GM23338 (cell line): Measurements from ENCODE around the gene NQO2. TPM values are rescaled to one million over a fixed set of nuclear protein-coding genes. Genes with fewer than 3 reads are reported as not detected.

Experiments used
- ATAC-seq: fragments of 200-7000 bp; cut with Tn5 transposase; 3 replicates; pipeline ENCODE4 v1.9.1; 2020
- DNase-seq: peaks from one replicate; pipeline ENCODE4 v3.0.0-alpha.2; 2015; ENCODE audit warnings: low spot score
- H2AFZ ChIP-seq: fragments of 200-600 bp; sonication (generic); 2 replicates; pipeline ENCODE4 v1.8.0; 2016; ENCODE audit warnings: antibody characterized with exemption, mild to moderate bottlenecking, moderate library complexity
- H3F3A ChIP-seq: fragments of 200-600 bp; sonication (generic); replicated peaks from 2 replicates; pipeline ENCODE4 v1.8.0; 2017; ENCODE audit warnings: antibody characterized with exemption, mixed run types, low read depth
- H3K27ac ChIP-seq: fragments of 200-600 bp; sonication (generic); 2 replicates; pipeline ENCODE4 v1.6.1; 2016; ENCODE audit warnings: low read depth
- H3K27me3 ChIP-seq: fragments of 200-600 bp; sonication (generic); 2 replicates; pipeline ENCODE4 v1.8.0; 2016; ENCODE audit warnings: mild to moderate bottlenecking, mixed run types, moderate library complexity; ENCODE audit not compliant: insufficient read depth
- H3K36me3 ChIP-seq: fragments of 200-600 bp; sonication (generic); 2 replicates; pipeline ENCODE4 v1.8.0; 2016; ENCODE audit warnings: mild to moderate bottlenecking; ENCODE audit not compliant: insufficient read depth
- H3K4me1 ChIP-seq: fragments of 200-600 bp; sonication (generic); 2 replicates; pipeline ENCODE4 v1.8.0; 2016; ENCODE audit warnings: mild to moderate bottlenecking, moderate library complexity; ENCODE audit not compliant: insufficient read depth
- H3K4me2 ChIP-seq: fragments of 200-600 bp; sonication (generic); 2 replicates; pipeline ENCODE4 v1.7.1; 2017; ENCODE audit warnings: mixed run types
- H3K4me3 ChIP-seq: fragments of 200-600 bp; sonication (generic); 2 replicates; pipeline ENCODE4 v1.6.1; 2016; ENCODE audit warnings: mixed run types
- H3K79me2 ChIP-seq: fragments of 200-600 bp; sonication (generic); replicated peaks from 2 replicates; pipeline ENCODE4 v1.8.0; 2017; ENCODE audit warnings: mild to moderate bottlenecking; ENCODE audit not compliant: insufficient read depth
- H3K9me2 ChIP-seq: fragments of 200-600 bp; sonication (generic); 2 replicates; pipeline ENCODE4 v1.8.0; 2017; ENCODE audit not compliant: insufficient read depth
- H4K20me1 ChIP-seq: fragments of 200-600 bp; sonication (generic); replicated peaks from 2 replicates; pipeline ENCODE4 v1.8.0; 2017; ENCODE audit warnings: mild to moderate bottlenecking; ENCODE audit not compliant: insufficient read depth
- H3K27ac Mint-ChIP-seq: 2 replicates; pipeline ENCODE4 v1.8.0; 2020; ENCODE audit warnings: inconsistent platforms, mild to moderate bottlenecking, moderate library complexity, mixed read lengths
- H3K27me3 Mint-ChIP-seq: 3 replicates; pipeline ENCODE4 v1.8.0; 2022; ENCODE audit warnings: low read depth, mild to moderate bottlenecking, moderate library complexity, mixed read lengths, inconsistent platforms; ENCODE audit not compliant: insufficient read depth, poor library complexity
- H3K36me3 Mint-ChIP-seq: 3 replicates; pipeline ENCODE4 v1.8.0; 2021; ENCODE audit warnings: low read depth, mild to moderate bottlenecking, inconsistent platforms, moderate library complexity, mixed read lengths
- H3K4me1 Mint-ChIP-seq: 3 replicates; pipeline ENCODE4 v1.8.0; 2020; ENCODE audit warnings: mild to moderate bottlenecking, inconsistent platforms, mixed read lengths
- H3K4me3 Mint-ChIP-seq: 3 replicates; pipeline ENCODE4 v1.8.0; 2021; ENCODE audit warnings: moderate library complexity, mild to moderate bottlenecking, inconsistent platforms, mixed read lengths
- H3K9me3 Mint-ChIP-seq: 3 replicates; pipeline ENCODE4 v1.8.0; 2020; ENCODE audit warnings: moderate library complexity, mild to moderate bottlenecking, inconsistent platforms, mixed read lengths
- CREB1 ChIP-seq: fragments of 250-450 bp; sonication (Bioruptor Pico); IDR thresholded peaks from 2 replicates; pipeline ENCODE4 v1.5.0; 2020; ENCODE audit warnings: low read depth, mild to moderate bottlenecking, moderate library complexity
- EZH2phosphoT487 ChIP-seq: fragments of 200-600 bp; sonication (generic); IDR thresholded peaks from one replicate; pipeline ENCODE4 v1.8.1; 2018; ENCODE audit warnings: antibody characterized with exemption; ENCODE audit not compliant: unreplicated experiment
- JUNB ChIP-seq: IDR thresholded peaks from one replicate; pipeline ENCODE4 v1.6.1; 2016; ENCODE audit warnings: antibody characterized with exemption; ENCODE audit not compliant: unreplicated experiment
- NANOG ChIP-seq: IDR thresholded peaks from 2 replicates; pipeline ENCODE4 v1.6.1; 2016; ENCODE audit warnings: antibody characterized with exemption, borderline replicate concordance
- POLR2AphosphoS5 ChIP-seq: IDR thresholded peaks from 2 replicates; pipeline ENCODE4 v1.6.1; 2016; ENCODE audit warnings: antibody characterized with exemption, low read depth
- STAT1 ChIP-seq: IDR thresholded peaks from one replicate; pipeline ENCODE4 v1.6.1; 2016; ENCODE audit warnings: antibody characterized with exemption; ENCODE audit not compliant: unreplicated experiment
- polyA plus RNA-seq: library from polyadenylated mRNA; unstranded; fragments of >200 nt; fragmentation: Nextera tagmentation; extraction: Ambion mirVana; gene quantifications from 2 replicates; pipeline ENCODE4 v1.2.1, GENCODE V29; 2016
- total RNA-seq: library from RNA; depleted of rRNA; stranded (reverse); fragments of >200 nt; shearing (Covaris generic); gene quantifications from 2 replicates; pipeline ENCODE4 v1.2.3, GENCODE V29; 2014
- TF ChIP-seq, protein P1 (sequence below): fragments of 250-450 bp; sonication (Bioruptor Pico); IDR thresholded peaks from 2 replicates; pipeline ENCODE4 v1.5.0; 2020; ENCODE audit warnings: mild to moderate bottlenecking, moderate library complexity
- TF ChIP-seq, protein P2 (sequence below): IDR thresholded peaks from 2 replicates; pipeline ENCODE4 v1.6.1; 2016; ENCODE audit warnings: antibody characterized with exemption

Gene NQO2
- total and polyA plus RNA-seq, 2 experiments from 2014 or later = 117 to 173 TPM

DNA sequence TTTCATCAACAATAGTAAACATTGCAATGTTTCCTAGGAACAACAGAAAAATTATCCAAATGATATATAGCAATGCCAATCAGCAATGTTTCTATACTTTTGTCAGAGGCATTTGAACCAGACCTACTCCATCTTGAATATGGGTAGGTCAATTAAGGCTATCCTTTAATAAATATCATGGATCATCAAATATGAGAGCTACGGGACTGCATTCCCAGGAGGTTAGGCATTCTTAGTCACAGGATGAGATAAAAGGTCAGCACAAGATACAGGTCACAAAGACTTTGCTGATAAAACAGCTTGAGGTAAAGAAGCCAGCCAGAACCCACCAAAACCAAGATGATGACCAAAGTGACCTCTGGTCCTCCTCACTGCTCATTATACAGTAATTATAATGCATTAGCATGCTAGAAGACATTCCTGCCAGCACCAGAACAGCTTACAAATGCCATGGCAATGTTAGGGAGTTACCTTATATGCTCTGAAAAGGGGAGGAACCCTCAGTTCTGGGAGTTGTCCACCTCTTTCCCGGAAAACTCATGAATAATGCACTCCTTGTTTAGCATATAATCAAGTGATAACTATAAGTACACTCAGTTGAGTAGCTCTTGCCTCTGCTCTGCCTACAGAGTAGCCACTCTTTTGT lies 19.8 kb upstream of the NQO2 start:
- no peak overlapping the region for H3K27ac Mint-ChIP-seq
- no peak overlapping the region for H3K27ac ChIP-seq
- 0 out of 2 replicates have a peak, but pooled peaks cover 5% of the 10 kb centered on the region for H3F3A ChIP-seq
- no peaks in the 10 kb centered on the region for H3K36me3 ChIP-seq
- H3K79me2 ChIP-seq = no peaks in the 10 kb centered on the region
- no peaks in the 10 kb centered on the region for H3K9me2 ChIP-seq
- no peaks in the 10 kb centered on the region; the same call in 2 of the 3 replicates for H3K36me3 Mint-ChIP-seq
- H3K27me3 ChIP-seq = no peaks in the 10 kb centered on the region
- no peaks in the 10 kb centered on the region; the same call in 2 of the 3 replicates for H3K9me3 Mint-ChIP-seq
- ATAC-seq = no peak
- H3K27me3 Mint-ChIP-seq = peaks cover 6% of the 10 kb centered on the region
- no peak overlapping the region for H2AFZ ChIP-seq
- H4K20me1 ChIP-seq = no peaks in the 10 kb centered on the region
- peaks cover 33% of the 10 kb centered on the region for H3K4me1 ChIP-seq
- H3K4me3 Mint-ChIP-seq = no peak overlapping the region
- peaks cover 37% of the 10 kb centered on the region for H3K4me1 Mint-ChIP-seq
- TF ChIP-seq, protein P1, sequence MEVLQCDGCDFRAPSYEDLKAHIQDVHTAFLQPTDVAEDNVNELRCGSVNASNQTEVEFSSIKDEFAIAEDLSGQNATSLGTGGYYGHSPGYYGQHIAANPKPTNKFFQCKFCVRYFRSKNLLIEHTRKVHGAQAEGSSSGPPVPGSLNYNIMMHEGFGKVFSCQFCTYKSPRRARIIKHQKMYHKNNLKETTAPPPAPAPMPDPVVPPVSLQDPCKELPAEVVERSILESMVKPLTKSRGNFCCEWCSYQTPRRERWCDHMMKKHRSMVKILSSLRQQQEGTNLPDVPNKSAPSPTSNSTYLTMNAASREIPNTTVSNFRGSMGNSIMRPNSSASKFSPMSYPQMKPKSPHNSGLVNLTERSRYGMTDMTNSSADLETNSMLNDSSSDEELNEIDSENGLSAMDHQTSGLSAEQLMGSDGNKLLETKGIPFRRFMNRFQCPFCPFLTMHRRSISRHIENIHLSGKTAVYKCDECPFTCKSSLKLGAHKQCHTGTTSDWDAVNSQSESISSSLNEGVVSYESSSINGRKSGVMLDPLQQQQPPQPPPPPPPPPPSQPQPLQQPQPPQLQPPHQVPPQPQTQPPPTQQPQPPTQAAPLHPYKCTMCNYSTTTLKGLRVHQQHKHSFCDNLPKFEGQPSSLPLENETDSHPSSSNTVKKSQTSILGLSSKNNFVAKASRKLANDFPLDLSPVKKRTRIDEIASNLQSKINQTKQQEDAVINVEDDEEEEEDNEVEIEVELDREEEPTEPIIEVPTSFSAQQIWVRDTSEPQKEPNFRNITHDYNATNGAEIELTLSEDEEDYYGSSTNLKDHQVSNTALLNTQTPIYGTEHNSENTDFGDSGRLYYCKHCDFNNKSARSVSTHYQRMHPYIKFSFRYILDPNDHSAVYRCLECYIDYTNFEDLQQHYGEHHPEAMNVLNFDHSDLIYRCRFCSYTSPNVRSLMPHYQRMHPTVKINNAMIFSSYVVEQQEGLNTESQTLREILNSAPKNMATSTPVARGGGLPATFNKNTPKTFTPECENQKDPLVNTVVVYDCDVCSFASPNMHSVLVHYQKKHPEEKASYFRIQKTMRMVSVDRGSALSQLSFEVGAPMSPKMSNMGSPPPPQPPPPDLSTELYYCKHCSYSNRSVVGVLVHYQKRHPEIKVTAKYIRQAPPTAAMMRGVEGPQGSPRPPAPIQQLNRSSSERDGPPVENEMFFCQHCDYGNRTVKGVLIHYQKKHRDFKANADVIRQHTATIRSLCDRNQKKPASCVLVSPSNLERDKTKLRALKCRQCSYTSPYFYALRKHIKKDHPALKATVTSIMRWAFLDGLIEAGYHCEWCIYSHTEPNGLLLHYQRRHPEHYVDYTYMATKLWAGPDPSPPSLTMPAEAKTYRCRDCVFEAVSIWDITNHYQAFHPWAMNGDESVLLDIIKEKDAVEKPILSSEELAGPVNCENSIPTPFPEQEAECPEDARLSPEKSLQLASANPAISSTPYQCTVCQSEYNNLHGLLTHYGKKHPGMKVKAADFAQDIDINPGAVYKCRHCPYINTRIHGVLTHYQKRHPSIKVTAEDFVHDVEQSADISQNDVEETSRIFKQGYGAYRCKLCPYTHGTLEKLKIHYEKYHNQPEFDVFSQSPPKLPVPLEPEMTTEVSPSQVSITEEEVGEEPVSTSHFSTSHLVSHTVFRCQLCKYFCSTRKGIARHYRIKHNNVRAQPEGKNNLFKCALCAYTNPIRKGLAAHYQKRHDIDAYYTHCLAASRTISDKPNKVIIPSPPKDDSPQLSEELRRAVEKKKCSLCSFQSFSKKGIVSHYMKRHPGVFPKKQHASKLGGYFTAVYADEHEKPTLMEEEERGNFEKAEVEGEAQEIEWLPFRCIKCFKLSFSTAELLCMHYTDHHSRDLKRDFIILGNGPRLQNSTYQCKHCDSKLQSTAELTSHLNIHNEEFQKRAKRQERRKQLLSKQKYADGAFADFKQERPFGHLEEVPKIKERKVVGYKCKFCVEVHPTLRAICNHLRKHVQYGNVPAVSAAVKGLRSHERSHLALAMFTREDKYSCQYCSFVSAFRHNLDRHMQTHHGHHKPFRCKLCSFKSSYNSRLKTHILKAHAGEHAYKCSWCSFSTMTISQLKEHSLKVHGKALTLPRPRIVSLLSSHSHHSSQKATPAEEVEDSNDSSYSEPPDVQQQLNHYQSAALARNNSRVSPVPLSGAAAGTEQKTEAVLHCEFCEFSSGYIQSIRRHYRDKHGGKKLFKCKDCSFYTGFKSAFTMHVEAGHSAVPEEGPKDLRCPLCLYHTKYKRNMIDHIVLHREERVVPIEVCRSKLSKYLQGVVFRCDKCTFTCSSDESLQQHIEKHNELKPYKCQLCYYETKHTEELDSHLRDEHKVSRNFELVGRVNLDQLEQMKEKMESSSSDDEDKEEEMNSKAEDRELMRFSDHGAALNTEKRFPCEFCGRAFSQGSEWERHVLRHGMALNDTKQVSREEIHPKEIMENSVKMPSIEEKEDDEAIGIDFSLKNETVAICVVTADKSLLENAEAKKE (CRISPR knock-in tag) = no peak
- TF ChIP-seq STAT1 (no peak), NANOG (no peak)
- TF ChIP-seq, protein P2, sequence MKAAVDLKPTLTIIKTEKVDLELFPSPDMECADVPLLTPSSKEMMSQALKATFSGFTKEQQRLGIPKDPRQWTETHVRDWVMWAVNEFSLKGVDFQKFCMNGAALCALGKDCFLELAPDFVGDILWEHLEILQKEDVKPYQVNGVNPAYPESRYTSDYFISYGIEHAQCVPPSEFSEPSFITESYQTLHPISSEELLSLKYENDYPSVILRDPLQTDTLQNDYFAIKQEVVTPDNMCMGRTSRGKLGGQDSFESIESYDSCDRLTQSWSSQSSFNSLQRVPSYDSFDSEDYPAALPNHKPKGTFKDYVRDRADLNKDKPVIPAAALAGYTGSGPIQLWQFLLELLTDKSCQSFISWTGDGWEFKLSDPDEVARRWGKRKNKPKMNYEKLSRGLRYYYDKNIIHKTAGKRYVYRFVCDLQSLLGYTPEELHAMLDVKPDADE = no peak
- no peak overlapping the region for H3K4me2 ChIP-seq
- no peak for DNase-seq
- H3K4me3 ChIP-seq = no peak overlapping the region

DNA sequence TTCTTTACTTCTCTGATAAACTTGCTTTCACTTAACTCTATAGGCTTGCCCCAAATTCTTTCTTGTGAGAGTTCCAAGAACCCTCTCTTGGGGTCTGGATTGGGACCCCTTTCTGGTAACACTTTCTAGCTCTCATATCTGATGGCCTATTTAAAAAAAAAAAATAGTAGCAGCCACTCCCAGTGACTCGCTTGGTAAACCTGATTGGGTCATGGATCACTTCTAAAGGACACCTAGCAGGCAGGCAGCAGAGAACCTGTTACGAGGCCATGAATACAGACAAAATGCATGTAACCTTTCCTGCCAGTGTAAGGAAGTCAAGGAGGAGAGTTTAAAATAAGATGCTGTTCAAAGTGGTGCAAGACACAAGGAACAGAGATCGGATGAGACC lies 19.2 kb upstream of the NQO2 start:
- no peaks in the 10 kb centered on the region for H3K9me2 ChIP-seq
- no peaks in the 10 kb centered on the region for H3K79me2 ChIP-seq
- ATAC-seq = no peak
- Mint-ChIP-seq H3K27ac (no peak overlapping the region), H3K36me3 (no peaks in the 10 kb centered on the region; the same call in 2 of the 3 replicates), H3K4me1 (peaks cover 40% of the 10 kb centered on the region), H3K9me3 (no peaks in the 10 kb centered on the region; the same call in 2 of the 3 replicates), H3K4me3 (no peak overlapping the region), H3K27me3 (peaks cover 8% of the 10 kb centered on the region)
- peaks cover 38% of the 10 kb centered on the region for H3K4me1 ChIP-seq
- TF ChIP-seq JUNB = no peak
- TF ChIP-seq, protein P2 = no peak
- TF ChIP-seq EZH2phosphoT487 = no peak
- TF ChIP-seq POLR2AphosphoS5 = no peak
- no peak for TF ChIP-seq CREB1 (CRISPR knock-in tag)
- DNase-seq = no peak
- H3F3A ChIP-seq = 0 out of 2 replicates have a peak, but pooled peaks cover 5% of the 10 kb centered on the region
- no peaks in the 10 kb centered on the region for H3K36me3 ChIP-seq
- no peak overlapping the region for H3K27ac ChIP-seq
- H3K27me3 ChIP-seq = no peaks in the 10 kb centered on the region
- H3K4me2 ChIP-seq = no peak overlapping the region
- no peak overlapping the region for H3K4me3 ChIP-seq
- H2AFZ ChIP-seq = no peak overlapping the region
- H4K20me1 ChIP-seq = no peaks in the 10 kb centered on the region
